ENCODE measurements around the gene RPUSD3. TPM values are rescaled to one million over a fixed set of nuclear protein-coding genes. Genes with fewer than 3 reads are reported as not detected.

The RPUSD3 gene
- total and polyA plus RNA-seq, 9 of the 15 experiments (the other 6 are each of a cell fraction or from before 2014, with no cell fraction given), result 13.8 to 99.0 (median 59.3) TPM

DNA sequence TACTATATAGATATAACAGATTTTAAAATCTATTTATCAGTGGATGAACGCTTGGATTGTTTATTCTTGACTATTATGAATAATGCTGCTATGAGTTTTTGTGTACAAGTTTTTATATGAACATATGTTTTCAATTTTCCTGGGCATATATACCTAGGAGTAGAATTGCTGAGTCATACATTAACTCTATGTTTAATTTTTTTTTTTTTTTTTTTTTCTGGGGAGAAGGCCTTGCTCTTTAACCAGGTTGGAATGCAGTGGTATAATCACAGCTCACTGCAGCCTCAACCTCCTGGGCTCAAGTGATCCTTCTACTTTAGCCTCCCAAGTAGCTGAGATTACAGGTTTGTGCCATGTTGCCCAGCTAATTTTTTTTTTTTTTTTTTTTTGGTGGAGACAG lies 27.2 kb upstream of the RPUSD3 start (continued):
- TF ChIP-seq MAFF (IDR thresholded peaks at IDR 0.05; ENCODE audit: low read length), result peak; percentile 97
- peak; percentile 99 for TF ChIP-seq MAFG (tag; conservative IDR thresholded peaks at IDR 0.05)
- TF ChIP-seq BACH1 (tag; IDR thresholded peaks at IDR 0.05), result peak; percentile 90
- peak; percentile 21; the same call in 1 of the 2 replicates for TF ChIP-seq EP300 (IDR thresholded peaks at IDR 0.05; ENCODE audit: low read length)

DNA sequence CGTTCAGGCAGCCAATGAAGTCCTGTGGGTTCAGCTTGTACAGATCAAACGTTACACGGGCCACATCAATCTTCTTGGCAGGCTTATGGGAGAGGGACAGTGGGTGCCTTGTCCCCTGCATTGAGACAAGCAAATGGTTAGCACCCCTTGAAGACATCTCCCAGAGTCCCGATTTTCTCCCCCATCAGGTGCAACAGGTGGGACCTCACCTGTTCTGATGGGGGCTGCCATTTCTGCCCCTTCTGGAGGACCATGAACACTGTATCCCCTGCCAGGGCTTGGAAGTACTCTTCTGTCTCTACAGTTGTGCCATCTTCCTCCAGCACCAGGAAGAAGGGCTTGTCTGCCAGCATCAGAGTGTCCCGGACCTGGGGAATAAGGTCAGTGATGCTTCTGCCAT lies 26.1 kb upstream of the RPUSD3 start:
- Histone ChIP-seq H3K4me2 (ENCODE audit: insufficient read depth, low read length) (no peak overlapping the region), H3K27me3 (ENCODE audit: control insufficient read depth in 2 of 2, insufficient read depth in 2 of 2, low read length in 2 of 2) (no peaks in the 10 kb centered on the region), H2AFZ (ENCODE audit: low read depth, low read length) (peak overlapping the region; percentile 54; the same call in 1 of the 2 replicates), H3K9me3 (replicated peaks; ENCODE audit: control insufficient read depth, insufficient read depth, low read depth, low read length) (no peaks in the 10 kb centered on the region), H3K79me2 (ENCODE audit: control insufficient read depth, insufficient read depth, low read length) (no peaks in the 10 kb centered on the region), H4K20me1 (replicated peaks; ENCODE audit: control insufficient read depth, insufficient read depth, low read length) (no peaks in the 10 kb centered on the region), H3K4me1 (replicated peaks in 1 of 2; ENCODE audit: control insufficient read depth in 2 of 2, insufficient read depth in 2 of 2, low read length in 2 of 2) (peaks cover 0 to 3% of the 10 kb centered on the region in 2 experiments; a peak in 2 of 5 replicates), H3K27ac (ENCODE audit: extremely low read depth, low read depth, low read length) (no peak overlapping the region), H3K36me3 (ENCODE audit: control insufficient read depth, insufficient read depth, low read length) (no peaks in the 10 kb centered on the region), H3K9me1 (ENCODE audit: control insufficient read depth, insufficient read depth, low read length) (no peaks in the 10 kb centered on the region), H3K9ac (ENCODE audit: insufficient read depth in 1 of 2, low read depth in 2 of 2, low read length in 2 of 2) (no peak overlapping the region; a peak in 1 of 4 replicates), H3K4me3 (no peak overlapping the region)
- intact Hi-C loops (cut with micrococcal nuclease), result no loop called here
- ATAC-seq (peak; percentile 18), FAIRE-seq (no peak), DNase-seq (ENCODE audit: extremely low read depth in 1 of 4, low spot score in 3 of 4) (no peak)
- CTCF ChIA-PET (ENCODE audit: low intra/inter-chr PET ratio), result no interaction called here
- BruUV-seq (replicated peaks), result no TSS peak
- in situ Hi-C loops (cut with MboI), result no loop called here
- peak; percentile 50 for TF ChIP-seq MEIS2 (IDR thresholded peaks at IDR 0.05; ENCODE audit: partially characterized antibody)
- no peak for TF ChIP-seq SRSF3 (IDR thresholded peaks at IDR 0.05; ENCODE audit: insufficient read depth, low read length)
- WGBS (ENCODE audit: insufficient coverage, low coverage, missing lambda C conversion rate), result 29% methylated on average over 5 of the region's 5 CpGs
- POLR2A ChIA-PET, result interaction anchor here (1.3 kb wide), 1 partner anchor 15 kb away, joined by 10 read pairs; no protein-coding TSS in a partner anchor

All from K562 (cell line).